GM10266 (cell line): ENCODE data around the gene METTL21C.

Experiments used
- DNase-seq: peaks from one replicate; pipeline ENCODE4 v3.0.0; 2012; ENCODE audit errors: extremely low spot score
- TF ChIP-seq, protein P1 (sequence below): IDR thresholded peaks from 2 replicates; pipeline ENCODE4 v1.5.1; 2012; ENCODE audit warnings: mild to moderate bottlenecking, low read depth; ENCODE audit not compliant: control insufficient read depth, insufficient read depth; ENCODE audit errors: missing control alignments

The METTL21C gene

GRCh38 chr13:102670130-102670529 is 24.7 kb downstream of the METTL21C start:
- TF ChIP-seq, protein P1, sequence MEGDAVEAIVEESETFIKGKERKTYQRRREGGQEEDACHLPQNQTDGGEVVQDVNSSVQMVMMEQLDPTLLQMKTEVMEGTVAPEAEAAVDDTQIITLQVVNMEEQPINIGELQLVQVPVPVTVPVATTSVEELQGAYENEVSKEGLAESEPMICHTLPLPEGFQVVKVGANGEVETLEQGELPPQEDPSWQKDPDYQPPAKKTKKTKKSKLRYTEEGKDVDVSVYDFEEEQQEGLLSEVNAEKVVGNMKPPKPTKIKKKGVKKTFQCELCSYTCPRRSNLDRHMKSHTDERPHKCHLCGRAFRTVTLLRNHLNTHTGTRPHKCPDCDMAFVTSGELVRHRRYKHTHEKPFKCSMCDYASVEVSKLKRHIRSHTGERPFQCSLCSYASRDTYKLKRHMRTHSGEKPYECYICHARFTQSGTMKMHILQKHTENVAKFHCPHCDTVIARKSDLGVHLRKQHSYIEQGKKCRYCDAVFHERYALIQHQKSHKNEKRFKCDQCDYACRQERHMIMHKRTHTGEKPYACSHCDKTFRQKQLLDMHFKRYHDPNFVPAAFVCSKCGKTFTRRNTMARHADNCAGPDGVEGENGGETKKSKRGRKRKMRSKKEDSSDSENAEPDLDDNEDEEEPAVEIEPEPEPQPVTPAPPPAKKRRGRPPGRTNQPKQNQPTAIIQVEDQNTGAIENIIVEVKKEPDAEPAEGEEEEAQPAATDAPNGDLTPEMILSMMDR = no peak
- no peak for DNase-seq

DNA sequence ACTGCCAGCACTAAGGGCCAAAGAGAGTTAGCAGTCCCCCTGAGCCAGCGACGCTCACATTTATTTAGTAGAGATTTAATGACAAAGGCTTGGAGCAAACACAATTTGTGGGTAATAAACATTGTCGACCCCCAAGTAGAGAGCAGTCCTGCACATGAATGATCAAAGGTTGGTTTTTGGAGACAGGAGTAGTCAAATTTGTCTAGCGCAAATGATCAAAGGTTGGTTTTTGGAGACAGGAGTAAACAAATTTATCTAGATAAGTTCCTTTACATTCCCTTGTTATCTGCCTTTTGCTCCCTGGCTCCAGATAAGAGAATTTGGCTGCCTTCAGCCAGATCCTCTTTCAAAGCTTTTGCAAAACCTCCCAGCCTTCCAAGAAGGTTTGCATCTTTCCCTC is 26.9 kb downstream of the METTL21C start:
- TF ChIP-seq, protein P1 = no peak
- no peak for DNase-seq

- TF ChIP-seq, protein P1 = no peak
Measured at GRCh38 chr13:102667023-102667422, 27.8 kb downstream of the METTL21C start.

GRCh38 chr13:102659168-102659713 is 35.6 kb downstream of the METTL21C start:
- TF ChIP-seq, protein P1 = no peak
- DNase-seq = no peak

More at GRCh38 chr13:102667023-102667422, 27.8 kb downstream of the METTL21C start:
- no peak for DNase-seq

- DNase-seq = no peak
- TF ChIP-seq, protein P1 = no peak
Measured at GRCh38 chr13:102658660-102659059, 36.2 kb downstream of the METTL21C start.

GRCh38 chr13:102657630-102658029 is 37.2 kb downstream of the METTL21C start:
- TF ChIP-seq, protein P1 = no peak
- no peak for DNase-seq

DNA sequence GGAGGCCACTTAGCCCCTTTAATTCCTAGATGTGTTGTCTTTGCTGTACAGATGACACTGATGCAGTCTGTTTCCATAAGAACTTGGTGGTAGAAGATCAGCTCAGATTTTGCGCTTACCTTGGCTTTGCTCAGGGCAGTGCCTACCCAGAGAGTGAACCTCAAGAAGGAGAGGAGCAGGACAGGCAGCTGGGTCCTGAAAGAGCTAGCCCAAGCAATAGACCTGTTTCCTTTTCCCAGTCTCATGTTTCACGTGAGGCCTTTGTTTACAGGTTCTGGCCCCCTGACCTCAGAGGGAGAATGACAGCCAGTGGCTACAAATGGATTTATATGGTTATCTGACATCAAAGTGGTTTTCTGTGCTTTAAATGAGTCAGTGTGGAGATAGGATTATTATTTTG is 40.1 kb downstream of the METTL21C start:
- TF ChIP-seq, protein P1 = no peak
- no peak for DNase-seq
